Right lobe of liver (tissue), 4 donors: ENCODE results near the gene ARHGAP27.

ENCODE experiments used
- POLR2A ChIP-seq: fragments of 450-650 bp; IDR thresholded peaks from one replicate; pipeline ENCODE4 v1.6.1; 2017; ENCODE audit warnings: antibody characterized with exemption, mild to moderate bottlenecking
- TF ChIP-seq, protein P1 (sequence below), 4 donors: fragments of 200-600 bp in 3 of 4; fragments of 450-650 bp in 1 of 4; IDR thresholded peaks; one replicate each; pipeline versions ENCODE4 v1.5.1 to v1.8.0; 2016 to 2022; ENCODE audit warnings: antibody characterized with exemption in 4 of 4, mild to moderate bottlenecking in 2 of 4
- donor health status: DM: no; HTN: no; CAD: no.
- donor health status: DM: no; HTN: no; CAD: no.
- donor health status: DM: no; HTN: yes; CAD: no.

DNA sequence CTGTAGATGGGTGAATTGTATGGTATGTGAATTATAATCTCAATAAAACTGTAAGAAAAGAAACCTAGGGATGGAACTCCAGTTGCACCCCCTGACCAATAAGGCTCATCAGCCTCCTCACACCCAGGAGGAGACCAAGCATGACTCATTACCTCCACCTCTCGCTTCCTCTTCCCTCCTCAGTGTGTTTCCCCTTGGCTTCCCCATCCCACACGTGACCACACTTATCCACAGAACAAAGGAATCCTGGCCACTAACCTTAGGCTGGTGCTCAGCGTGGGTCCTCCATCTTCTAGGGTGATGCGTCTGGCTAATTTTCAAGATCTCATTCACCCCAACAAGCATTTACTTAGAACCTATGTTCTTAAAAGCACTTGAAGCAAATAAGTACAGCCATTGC, 79.6 kb downstream of the ARHGAP27 start:
- no peak for TF ChIP-seq POLR2A
- TF ChIP-seq, protein P1, sequence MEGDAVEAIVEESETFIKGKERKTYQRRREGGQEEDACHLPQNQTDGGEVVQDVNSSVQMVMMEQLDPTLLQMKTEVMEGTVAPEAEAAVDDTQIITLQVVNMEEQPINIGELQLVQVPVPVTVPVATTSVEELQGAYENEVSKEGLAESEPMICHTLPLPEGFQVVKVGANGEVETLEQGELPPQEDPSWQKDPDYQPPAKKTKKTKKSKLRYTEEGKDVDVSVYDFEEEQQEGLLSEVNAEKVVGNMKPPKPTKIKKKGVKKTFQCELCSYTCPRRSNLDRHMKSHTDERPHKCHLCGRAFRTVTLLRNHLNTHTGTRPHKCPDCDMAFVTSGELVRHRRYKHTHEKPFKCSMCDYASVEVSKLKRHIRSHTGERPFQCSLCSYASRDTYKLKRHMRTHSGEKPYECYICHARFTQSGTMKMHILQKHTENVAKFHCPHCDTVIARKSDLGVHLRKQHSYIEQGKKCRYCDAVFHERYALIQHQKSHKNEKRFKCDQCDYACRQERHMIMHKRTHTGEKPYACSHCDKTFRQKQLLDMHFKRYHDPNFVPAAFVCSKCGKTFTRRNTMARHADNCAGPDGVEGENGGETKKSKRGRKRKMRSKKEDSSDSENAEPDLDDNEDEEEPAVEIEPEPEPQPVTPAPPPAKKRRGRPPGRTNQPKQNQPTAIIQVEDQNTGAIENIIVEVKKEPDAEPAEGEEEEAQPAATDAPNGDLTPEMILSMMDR (IDR thresholded peaks at IDR 0.05), result no peak
